ENCODE results near the gene OMA1.

OMA1 gene

DNA sequence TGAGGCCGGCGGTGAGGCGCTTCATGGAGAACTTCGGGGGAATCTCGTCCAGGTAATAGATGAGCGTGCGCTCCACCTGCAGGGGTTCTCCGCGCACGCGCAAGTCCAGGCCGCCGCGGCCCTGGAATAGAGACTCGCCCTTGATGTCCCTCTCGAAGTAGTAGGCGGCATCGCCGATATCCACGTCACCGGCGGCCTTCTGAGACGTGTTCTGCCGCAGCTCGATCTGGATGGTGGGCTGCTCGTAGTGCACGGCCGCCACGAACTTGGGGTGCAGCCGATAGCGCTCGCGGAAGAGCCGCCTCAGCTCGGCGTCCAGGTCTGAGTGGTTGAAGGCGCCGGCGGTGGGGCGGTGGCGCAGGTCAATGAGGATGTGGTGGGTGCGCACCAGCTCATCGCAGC, 29.8 kb upstream of the OMA1 start:
- TF ChIP-seq EZH2phosphoT487 (IDR thresholded peaks at IDR 0.05; ENCODE audit: low read length) (no peak), EZH2 (optimal IDR thresholded peaks at IDR 0.05; ENCODE audit: low read depth, low read length) (no peak)
- TF ChIP-seq, protein P1, sequence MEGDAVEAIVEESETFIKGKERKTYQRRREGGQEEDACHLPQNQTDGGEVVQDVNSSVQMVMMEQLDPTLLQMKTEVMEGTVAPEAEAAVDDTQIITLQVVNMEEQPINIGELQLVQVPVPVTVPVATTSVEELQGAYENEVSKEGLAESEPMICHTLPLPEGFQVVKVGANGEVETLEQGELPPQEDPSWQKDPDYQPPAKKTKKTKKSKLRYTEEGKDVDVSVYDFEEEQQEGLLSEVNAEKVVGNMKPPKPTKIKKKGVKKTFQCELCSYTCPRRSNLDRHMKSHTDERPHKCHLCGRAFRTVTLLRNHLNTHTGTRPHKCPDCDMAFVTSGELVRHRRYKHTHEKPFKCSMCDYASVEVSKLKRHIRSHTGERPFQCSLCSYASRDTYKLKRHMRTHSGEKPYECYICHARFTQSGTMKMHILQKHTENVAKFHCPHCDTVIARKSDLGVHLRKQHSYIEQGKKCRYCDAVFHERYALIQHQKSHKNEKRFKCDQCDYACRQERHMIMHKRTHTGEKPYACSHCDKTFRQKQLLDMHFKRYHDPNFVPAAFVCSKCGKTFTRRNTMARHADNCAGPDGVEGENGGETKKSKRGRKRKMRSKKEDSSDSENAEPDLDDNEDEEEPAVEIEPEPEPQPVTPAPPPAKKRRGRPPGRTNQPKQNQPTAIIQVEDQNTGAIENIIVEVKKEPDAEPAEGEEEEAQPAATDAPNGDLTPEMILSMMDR (IDR thresholded peaks at IDR 0.05; ENCODE audit: low read length): no peak
- Histone ChIP-seq H3K27ac (ENCODE audit: low read length) (no peak overlapping the region), H3K27me3 (replicated peaks; ENCODE audit: insufficient read depth, low read length) (no peaks in the 10 kb centered on the region; the same call in 1 of the 2 replicates), H4K20me1 (ENCODE audit: insufficient read depth, low read length) (no peaks in the 10 kb centered on the region), H3K79me2 (ENCODE audit: low read length) (no peaks in the 10 kb centered on the region), H3K36me3 (replicated peaks; ENCODE audit: insufficient read depth, low read length) (no peaks in the 10 kb centered on the region), H2AFZ (ENCODE audit: low read length) (no peak overlapping the region), H3F3A (ENCODE audit: insufficient read depth, low read length) (no peaks in the 10 kb centered on the region), H3K4me3 (ENCODE audit: low read length) (no peak overlapping the region), H3K9me2 (replicated peaks; ENCODE audit: insufficient read depth, low read length) (no peaks in the 10 kb centered on the region), H3K9me3 (replicated peaks; ENCODE audit: insufficient read depth, low read length) (no peaks in the 10 kb centered on the region), H3K4me1 (ENCODE audit: low read length) (peaks cover 6% of the 10 kb centered on the region; the same call in 1 of the 2 replicates), H3K4me2 (ENCODE audit: low read depth, low read length) (no peak overlapping the region), H3K9ac (ENCODE audit: low read length) (no peak overlapping the region)
- DNase-seq: no peak

DNA sequence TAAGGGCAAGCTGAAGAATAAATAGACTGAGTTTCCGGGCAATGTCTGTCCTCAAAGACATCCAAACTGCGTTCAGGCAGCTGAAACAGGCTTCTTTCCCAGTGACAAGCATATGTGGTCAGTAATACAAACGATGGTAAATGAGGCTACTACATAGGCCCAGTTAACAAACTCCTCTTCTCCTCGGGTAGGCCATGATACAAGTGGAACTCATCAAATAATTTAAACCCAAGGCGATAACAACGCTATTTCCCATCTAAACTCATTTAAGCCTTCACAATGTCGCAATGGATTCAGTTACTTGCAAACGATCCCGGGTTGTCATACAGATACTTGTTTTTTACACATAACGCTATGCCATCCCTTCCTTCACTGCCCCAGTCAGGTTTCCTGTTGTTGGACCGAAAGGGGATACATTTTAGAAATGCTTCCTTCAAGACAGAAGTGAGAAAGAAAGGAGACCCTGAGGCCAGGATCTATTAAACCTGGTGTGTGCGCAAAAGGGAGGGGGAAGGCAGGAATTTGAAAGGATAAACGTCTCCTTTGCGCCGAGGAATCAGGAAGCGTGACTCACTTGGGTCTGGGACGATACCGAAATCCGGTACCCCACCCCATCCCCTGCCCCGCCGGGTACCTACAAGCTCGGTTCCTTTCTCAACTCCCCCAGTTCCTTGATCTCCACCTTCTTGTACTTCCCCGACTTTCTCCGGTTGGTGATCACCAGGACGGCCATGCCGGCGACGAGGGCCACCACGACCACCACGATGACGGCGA, 29.2 kb upstream of the OMA1 start:
- Histone ChIP-seq H3K4me1 (ENCODE audit: low read length) (peaks cover 6% of the 10 kb centered on the region; the same call in 1 of the 2 replicates), H3K27ac (ENCODE audit: low read length) (no peak overlapping the region), H3K9me3 (replicated peaks; ENCODE audit: insufficient read depth, low read length) (no peaks in the 10 kb centered on the region), H3K27me3 (replicated peaks; ENCODE audit: insufficient read depth, low read length) (no peaks in the 10 kb centered on the region; the same call in 1 of the 2 replicates), H3K9me2 (replicated peaks; ENCODE audit: insufficient read depth, low read length) (no peaks in the 10 kb centered on the region), H3K9ac (ENCODE audit: low read length) (no peak overlapping the region), H2AFZ (ENCODE audit: low read length) (no peak overlapping the region), H4K20me1 (ENCODE audit: insufficient read depth, low read length) (no peaks in the 10 kb centered on the region), H3K4me3 (ENCODE audit: low read length) (no peak overlapping the region), H3K79me2 (ENCODE audit: low read length) (no peaks in the 10 kb centered on the region), H3K36me3 (replicated peaks; ENCODE audit: insufficient read depth, low read length) (no peaks in the 10 kb centered on the region), H3K4me2 (ENCODE audit: low read depth, low read length) (no peak overlapping the region), H3F3A (ENCODE audit: insufficient read depth, low read length) (no peaks in the 10 kb centered on the region)
- DNase-seq: no peak
- no peak for TF ChIP-seq EZH2 (optimal IDR thresholded peaks at IDR 0.05; ENCODE audit: low read depth, low read length)
- TF ChIP-seq EZH2phosphoT487 (IDR thresholded peaks at IDR 0.05; ENCODE audit: low read length): no peak
- TF ChIP-seq, protein P1 (IDR thresholded peaks at IDR 0.05; ENCODE audit: low read length): no peak

DNA sequence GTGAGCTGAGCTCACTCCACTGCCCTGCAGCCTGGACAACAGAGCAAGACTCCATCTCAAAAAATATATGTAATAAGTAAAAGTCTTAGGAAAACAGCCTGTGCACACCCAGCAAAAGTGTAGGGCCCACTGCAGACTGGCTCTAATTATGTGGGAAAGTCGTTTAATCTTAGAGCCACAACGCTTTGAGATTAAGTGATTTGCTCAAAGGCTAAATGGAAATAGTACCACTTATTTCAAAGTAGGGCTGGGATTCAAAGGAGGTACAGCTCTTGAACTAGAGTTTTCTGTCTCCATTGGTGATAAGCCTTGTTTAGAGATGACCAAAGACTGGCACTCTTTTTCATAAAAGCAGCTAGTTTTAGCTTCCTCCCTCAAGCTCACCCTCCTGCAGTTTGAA, 28.3 kb upstream of the OMA1 start:
- H2AFZ ChIP-seq (ENCODE audit: low read length): no peak overlapping the region
- no peaks in the 10 kb centered on the region for H3K79me2 ChIP-seq (ENCODE audit: low read length)
- peaks cover 6% of the 10 kb centered on the region; the same call in 1 of the 2 replicates for H3K4me1 ChIP-seq (ENCODE audit: low read length)
- TF ChIP-seq, protein P1 (IDR thresholded peaks at IDR 0.05; ENCODE audit: low read length): no peak
- TF ChIP-seq EZH2phosphoT487 (IDR thresholded peaks at IDR 0.05; ENCODE audit: low read length) (no peak), EZH2 (optimal IDR thresholded peaks at IDR 0.05; ENCODE audit: low read depth, low read length) (no peak)
- H3K9me3 ChIP-seq (replicated peaks; ENCODE audit: insufficient read depth, low read length): no peaks in the 10 kb centered on the region
- no peaks in the 10 kb centered on the region for H4K20me1 ChIP-seq (ENCODE audit: insufficient read depth, low read length)
- H3F3A ChIP-seq (ENCODE audit: insufficient read depth, low read length): no peaks in the 10 kb centered on the region
- no peaks in the 10 kb centered on the region for H3K9me2 ChIP-seq (replicated peaks; ENCODE audit: insufficient read depth, low read length)
- no peak overlapping the region for H3K9ac ChIP-seq (ENCODE audit: low read length)
- H3K27me3 ChIP-seq (replicated peaks; ENCODE audit: insufficient read depth, low read length): no peaks in the 10 kb centered on the region; the same call in 1 of the 2 replicates
- no peak overlapping the region for H3K4me3 ChIP-seq (ENCODE audit: low read length)
- no peak overlapping the region for H3K4me2 ChIP-seq (ENCODE audit: low read depth, low read length)
- H3K27ac ChIP-seq (ENCODE audit: low read length): no peak overlapping the region
- H3K36me3 ChIP-seq (replicated peaks; ENCODE audit: insufficient read depth, low read length): no peaks in the 10 kb centered on the region
- no peak for DNase-seq
